ENCODE results near the gene KLHL18. TPM values are rescaled to one million over a fixed set of nuclear protein-coding genes. Genes with fewer than 3 reads are reported as not detected.

KLHL18 gene
- total RNA-seq, 4 donors from 2014 or later, result 10.3 to 11.9 (median 10.4) TPM

DNA sequence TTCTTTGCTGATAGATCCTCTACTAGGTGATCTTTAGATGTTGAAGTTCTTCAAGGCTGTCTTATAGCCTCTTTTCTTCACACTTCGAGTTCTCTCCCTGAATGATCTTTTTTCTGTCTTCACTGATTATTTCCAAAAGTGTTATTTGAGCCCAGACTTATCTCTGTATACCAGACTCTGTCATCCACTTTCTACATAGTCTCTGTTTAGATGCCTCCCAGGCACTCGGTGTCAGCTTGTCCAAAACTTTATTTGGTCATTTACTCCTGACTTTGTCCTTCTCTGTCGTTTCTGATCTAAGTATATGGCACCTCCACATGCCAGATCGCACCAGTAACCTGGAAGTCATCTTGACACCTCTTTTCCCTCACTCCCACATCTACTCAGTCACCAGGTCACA lies 27.6 kb downstream of the KLHL18 start:
- TF ChIP-seq, protein P1, sequence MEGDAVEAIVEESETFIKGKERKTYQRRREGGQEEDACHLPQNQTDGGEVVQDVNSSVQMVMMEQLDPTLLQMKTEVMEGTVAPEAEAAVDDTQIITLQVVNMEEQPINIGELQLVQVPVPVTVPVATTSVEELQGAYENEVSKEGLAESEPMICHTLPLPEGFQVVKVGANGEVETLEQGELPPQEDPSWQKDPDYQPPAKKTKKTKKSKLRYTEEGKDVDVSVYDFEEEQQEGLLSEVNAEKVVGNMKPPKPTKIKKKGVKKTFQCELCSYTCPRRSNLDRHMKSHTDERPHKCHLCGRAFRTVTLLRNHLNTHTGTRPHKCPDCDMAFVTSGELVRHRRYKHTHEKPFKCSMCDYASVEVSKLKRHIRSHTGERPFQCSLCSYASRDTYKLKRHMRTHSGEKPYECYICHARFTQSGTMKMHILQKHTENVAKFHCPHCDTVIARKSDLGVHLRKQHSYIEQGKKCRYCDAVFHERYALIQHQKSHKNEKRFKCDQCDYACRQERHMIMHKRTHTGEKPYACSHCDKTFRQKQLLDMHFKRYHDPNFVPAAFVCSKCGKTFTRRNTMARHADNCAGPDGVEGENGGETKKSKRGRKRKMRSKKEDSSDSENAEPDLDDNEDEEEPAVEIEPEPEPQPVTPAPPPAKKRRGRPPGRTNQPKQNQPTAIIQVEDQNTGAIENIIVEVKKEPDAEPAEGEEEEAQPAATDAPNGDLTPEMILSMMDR (IDR thresholded peaks at IDR 0.05; ENCODE audit: low read depth), result no peak

DNA sequence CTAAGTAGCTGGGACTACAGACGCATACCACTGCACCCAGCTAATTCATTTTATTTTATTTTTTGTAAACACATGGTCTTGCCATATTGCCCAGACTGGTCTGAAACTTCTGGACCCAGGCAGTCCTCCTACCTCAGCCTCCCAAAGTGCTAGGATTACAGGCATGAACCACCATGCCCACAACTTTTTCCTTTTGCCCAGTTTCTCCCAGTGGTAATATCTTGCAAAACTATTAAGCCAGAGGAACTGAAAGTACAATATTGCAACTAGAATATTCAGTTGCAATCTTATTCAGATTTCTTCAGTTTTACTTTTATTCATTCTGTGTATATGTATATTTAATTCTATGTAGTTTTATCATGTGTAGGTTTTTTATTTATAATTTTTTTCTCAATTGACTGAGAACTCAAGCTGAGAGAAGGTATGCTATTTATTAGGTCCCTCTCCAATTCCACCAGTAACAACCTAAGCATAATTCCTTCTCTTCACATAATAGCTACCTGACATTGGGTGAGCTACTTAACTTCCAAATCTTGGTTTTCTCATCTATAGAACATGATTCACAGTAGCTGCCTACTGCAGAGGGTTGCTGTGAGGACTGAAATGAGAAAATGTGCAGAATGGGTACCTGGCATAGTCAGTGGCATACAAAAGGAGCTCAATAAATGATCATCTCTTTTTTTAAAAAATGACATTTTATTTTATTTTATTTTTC lies 30.8 kb downstream of the KLHL18 start:
- TF ChIP-seq, protein P1 (IDR thresholded peaks at IDR 0.05; ENCODE audit: low read depth), result no peak

DNA sequence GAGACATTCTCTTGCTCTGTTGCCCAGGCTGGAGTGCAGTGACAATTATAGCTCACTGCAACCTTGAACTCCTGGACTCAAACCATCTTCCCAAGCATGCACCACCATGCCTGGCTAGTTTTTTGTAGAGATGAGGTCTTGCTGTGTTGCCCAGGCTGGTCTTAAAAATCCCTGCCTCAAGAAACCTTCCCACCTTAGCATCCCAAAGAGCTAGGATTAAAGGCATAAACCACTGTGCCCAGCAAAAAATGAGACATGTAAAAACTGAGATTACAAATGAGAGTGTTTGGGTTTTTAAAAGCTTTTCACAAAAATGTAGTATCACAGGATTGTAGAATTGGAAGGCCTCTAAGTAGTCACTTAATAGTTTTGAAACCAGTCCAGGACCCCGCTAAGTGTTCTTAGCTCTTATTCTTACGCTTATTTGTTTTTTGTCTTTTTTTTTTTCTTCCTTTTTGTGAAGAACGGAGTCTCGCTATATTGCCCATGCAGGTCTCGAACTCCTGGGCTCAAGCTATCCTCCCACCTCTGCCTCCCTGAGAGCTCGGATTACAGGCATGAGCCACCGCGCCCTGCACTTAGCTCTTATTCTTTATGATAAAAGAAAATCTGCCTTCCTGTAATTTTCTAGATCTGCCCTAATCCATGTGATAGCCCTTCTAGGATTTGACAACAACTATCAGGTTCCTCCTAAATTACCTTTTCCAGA lies 31.5 kb downstream of the KLHL18 start:
- TF ChIP-seq, protein P1 (IDR thresholded peaks at IDR 0.05; ENCODE audit: low read depth), result no peak

DNA sequence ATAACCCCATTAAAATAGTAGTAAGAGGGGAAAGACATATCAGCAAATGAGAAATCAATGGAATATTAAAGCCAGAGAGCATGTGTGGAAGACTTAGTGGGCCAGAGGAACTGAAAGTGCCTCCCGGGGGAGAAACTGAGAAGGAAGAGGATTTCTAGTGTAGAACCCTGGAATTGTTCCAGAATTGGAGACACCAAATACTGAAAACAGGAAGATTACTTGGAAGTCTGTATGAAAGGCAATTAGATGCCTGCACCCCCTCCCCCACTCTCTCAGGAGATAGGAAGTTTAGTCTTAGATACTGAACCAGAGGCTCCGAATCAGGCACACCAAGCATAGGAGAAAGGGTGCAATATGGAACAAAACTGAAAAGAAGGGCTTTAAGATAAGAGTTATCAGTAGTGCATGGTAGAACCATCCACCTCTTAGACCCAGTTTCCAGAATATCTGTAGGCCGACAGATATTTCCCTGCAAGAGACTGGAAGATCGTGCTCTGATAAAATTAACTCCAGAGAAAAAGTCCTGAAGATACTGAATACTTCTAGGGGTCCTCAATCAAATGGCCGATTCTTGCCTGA lies 32.4 kb downstream of the KLHL18 start:
- TF ChIP-seq, protein P1 (IDR thresholded peaks at IDR 0.05; ENCODE audit: low read depth), result no peak

DNA sequence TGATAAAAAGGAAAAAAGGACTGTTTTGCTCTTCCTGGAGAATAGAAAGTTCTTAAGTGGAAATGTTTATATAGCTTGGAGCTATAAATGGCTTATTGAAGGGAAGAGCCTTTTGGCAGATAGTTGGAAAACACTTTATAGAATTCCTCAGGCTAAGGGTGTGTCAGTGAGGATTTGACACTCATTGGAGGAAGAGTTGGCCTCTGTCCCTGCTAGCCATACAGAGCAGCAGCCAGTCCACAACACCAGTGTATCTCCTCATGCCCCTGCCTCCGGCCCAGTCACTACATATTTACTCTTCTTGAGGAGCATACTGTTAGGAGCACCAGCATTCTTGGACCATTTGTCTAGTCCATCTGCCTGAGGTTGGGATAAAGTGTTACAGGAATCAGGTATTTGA lies 36.2 kb downstream of the KLHL18 start:
- TF ChIP-seq, protein P1 (IDR thresholded peaks at IDR 0.05; ENCODE audit: low read depth), result no peak

DNA sequence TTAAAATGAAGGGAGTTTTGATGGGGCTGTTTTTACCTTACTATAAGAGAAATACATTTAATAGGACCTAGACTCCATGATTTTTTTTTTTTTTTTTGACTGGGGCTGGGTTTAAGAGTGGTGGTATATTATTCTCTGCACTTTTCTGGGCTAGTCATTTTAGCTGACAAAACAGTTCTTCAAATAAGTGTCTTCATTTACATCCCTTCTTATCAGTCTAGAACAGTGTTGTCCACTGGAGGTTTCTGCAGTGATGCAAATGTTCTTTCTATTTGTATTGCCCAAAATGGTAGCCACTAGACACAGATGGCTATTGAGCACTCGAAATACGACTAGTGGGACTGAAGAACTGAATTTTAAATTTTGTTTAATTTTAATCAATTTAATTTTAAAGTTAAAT lies 37.2 kb downstream of the KLHL18 start:
- TF ChIP-seq, protein P1 (IDR thresholded peaks at IDR 0.05; ENCODE audit: low read depth), result no peak
